GM06990 (cell line): ENCODE results near the gene MAP3K6.

Experiments
- DNase-seq: peaks from one replicate; pipeline ENCODE4 v3.0.0-alpha.2; 2011; ENCODE audit not compliant: insufficient read length; ENCODE audit errors: extremely low read depth
- H3K27me3 ChIP-seq: replicated peaks from 2 replicates; pipeline ENCODE4 v1.6.0; 2011; ENCODE audit warnings: low read length; ENCODE audit not compliant: control insufficient read depth, insufficient read depth
- H3K36me3 ChIP-seq: 2 replicates; pipeline ENCODE4 v1.5.1; 2011; ENCODE audit warnings: low read length; ENCODE audit not compliant: control insufficient read depth, insufficient read depth
- H3K4me3 ChIP-seq: replicated peaks from 2 replicates; pipeline ENCODE4 v1.5.1; 2011; ENCODE audit warnings: low read depth, mild to moderate bottlenecking, control low read depth, low read length
- CTCF ChIP-seq: IDR thresholded peaks from 2 replicates; pipeline ENCODE4 v1.5.1; 2011; ENCODE audit warnings: low read length, control low read depth, mild to moderate bottlenecking, inconsistent platforms; ENCODE audit not compliant: insufficient read depth, poor library complexity, severe bottlenecking

Gene MAP3K6

DNA sequence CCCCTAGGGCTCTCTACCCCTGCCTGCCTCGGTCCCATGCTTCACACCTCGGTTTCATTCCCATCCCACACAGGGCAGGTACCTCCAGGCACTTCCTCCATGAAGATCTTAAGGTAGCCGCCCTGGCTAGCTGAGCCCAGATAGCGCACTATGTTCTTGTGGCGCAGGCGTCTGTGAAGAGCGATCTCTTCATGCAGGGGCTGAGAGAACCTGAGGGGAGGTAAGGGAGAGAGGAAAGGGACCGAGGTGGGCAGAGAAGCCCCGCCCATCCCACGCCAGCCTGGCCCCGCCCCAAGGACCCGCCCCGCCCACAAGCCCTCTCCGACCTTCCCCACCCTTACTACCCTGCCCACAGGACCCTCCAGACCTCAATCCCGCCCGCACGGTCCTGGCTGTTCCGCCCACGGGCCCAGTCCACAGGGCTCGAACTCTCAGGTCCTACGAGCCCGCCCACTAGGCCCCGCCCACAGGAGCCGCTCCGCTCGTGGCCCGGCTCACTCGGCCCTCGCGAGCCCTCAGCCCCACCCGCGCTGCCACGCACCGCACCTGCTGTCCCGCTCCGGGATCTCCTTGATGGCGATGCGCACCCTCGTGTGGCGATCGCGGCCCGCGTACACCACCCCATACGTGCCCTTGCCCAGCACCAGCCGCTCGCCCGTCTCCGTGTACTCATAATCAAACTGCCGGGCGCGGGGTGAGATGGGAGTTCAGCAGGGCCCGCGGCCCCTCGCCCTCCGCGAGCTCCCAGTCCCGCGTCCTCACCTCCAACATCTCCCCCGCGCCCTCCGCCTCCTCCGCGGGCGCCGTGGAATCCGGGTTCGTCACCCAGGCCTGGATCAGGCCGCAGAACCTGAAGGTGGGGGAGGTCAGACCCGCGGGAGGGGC, 6.4 kb downstream of the MAP3K6 start:
- peak overlapping the region; percentile 47 for H3K4me3 ChIP-seq
- no peaks in the 10 kb centered on the region for H3K27me3 ChIP-seq
- DNase-seq, result peak; percentile 56
- no peaks in the 10 kb centered on the region for H3K36me3 ChIP-seq
- TF ChIP-seq CTCF, result no peak

DNA sequence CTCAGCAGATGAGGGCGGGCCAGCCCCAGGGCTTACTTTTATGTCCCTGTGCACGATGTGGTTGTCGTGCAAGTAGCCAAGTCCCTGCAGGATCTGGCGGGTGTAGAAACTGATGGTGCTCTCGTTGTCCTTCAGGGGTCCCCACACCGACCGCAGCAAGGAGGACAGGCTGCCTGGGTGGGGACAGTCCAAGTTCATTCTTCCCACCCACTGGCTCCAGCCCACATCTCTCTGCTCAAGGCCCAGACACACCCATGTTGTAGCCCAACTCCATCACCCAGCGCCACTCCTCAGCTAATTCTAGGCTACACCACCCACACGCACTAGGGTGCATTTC, 7.0 kb downstream of the MAP3K6 start:
- Histone ChIP-seq H3K4me3 (peak overlapping the region; percentile 47), H3K36me3 (no peaks in the 10 kb centered on the region), H3K27me3 (no peaks in the 10 kb centered on the region)
- DNase-seq, result no peak
- no peak for TF ChIP-seq CTCF

GRCh38 chr1:27358928-27359313, 7.8 kb downstream of the MAP3K6 start:
- no peaks in the 10 kb centered on the region for H3K27me3 ChIP-seq
- no peaks in the 10 kb centered on the region for H3K36me3 ChIP-seq
- no peak for TF ChIP-seq CTCF

DNA sequence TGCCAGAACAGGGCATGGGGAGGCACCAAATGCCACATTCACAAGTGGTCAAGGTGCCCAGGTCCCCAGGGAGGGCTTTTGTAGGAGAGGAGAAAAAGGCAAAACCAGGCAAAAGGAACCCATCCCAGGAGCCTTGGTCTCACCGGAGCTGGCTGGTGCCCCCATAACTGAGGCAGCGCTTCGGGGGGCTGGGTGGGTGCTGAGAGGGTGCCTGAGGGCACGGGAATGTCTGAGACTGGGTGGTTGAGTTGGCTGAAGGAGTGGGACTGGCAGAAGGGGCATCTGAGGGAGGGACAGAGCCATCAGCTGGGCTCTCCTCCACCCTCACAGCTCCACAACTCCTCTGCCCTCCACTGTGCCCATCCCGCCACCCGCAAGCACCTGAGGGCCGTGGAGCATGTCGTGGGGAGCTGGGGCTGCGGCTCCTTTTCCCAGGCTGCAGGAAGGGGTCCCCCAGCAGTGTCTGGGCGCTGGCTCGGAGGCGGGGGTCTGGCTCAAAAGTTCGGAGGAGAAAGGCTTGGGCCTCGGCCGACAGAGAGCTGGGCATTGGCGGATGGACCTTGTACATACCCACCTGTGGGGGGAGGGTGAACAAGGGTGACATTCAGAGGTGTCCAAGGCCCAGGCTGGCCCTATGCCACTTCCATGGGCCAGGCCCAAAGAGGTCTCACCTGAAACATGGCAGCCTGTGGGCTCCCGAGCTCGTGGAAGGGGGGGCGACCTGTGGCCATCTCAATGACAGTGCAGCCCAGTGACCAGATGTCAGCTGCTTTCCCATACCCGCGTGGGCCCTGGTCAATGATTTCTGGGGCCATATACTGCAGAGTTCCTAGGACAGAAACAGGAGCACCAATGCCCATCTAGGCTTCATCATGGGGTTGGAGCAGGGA, 8.5 kb downstream of the MAP3K6 start:
- Histone ChIP-seq H3K36me3 (no peaks in the 10 kb centered on the region), H3K27me3 (no peaks in the 10 kb centered on the region), H3K4me3 (no peak overlapping the region)
- TF ChIP-seq CTCF, result no peak
- no peak for DNase-seq

More at GRCh38 chr1:27358928-27359313, 7.8 kb downstream of the MAP3K6 start:
- H3K4me3 ChIP-seq, result no peak overlapping the region
- no peak for DNase-seq

GRCh38 chr1:27357281-27358037, 9.3 kb downstream of the MAP3K6 start:
- peak; percentile 80 for DNase-seq
- TF ChIP-seq CTCF, result peak; percentile 97
- H3K4me3 ChIP-seq, result peak overlapping the region; percentile 50
- H3K36me3 ChIP-seq, result no peaks in the 10 kb centered on the region; the same call in 1 of the 2 replicates
- no peaks in the 10 kb centered on the region for H3K27me3 ChIP-seq
